Measurements from ENCODE around the gene ZNF736.
"Not testable (repeated sequence)": the region's sequence is repeated elsewhere in the genome, so short reads cannot be mapped to it uniquely, and the experiment has no call there.

Gene ZNF736

DNA sequence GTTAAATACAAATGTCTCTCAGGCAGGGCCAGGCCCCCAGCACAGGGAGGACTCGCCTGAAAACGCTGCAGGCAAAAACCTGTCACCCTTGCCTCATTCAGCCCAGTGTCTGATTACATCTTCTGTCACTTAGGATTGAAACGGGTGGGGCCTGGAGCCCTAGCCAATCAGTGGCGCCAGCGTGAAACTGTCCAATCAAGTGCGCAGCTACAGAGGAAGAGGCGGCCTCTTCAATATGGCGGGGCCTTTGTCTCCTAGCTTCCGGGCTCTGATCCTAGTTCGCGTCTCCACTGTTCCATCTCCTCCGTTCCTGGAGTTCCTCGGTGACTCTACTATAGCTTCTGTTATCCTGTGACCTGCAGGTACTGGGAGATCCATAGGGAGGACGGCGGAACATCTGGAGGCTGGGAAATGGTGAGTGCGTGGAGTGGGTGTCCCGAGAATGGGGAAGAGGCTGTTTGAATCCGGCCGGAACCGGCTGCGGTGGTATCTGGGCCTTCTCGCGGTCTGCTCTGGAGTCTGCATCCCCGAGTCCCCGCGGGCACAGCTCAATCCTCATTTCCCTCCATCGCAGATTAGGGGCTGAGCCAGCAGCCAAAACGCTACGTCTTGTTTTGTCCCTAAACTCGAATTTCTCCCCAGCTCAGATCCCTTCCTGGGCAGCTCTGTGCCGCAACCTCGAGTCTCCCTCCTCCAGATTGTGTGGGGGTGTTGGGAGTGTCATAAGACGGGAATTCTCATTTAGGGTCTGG, at the start of gene ZNF736:
Gene ZNF736, plus strand, starts transcription at position 222 of the 752 bp plus-strand sequence. Its CDS starts 190 bp downstream, at position 412.
- DNase-seq, result peak; percentile 94

- no peak for DNase-seq
These were observed 47.3 kb upstream of the ZNF736 start for GRCh38 chr7:64266341-64266919.

DNA sequence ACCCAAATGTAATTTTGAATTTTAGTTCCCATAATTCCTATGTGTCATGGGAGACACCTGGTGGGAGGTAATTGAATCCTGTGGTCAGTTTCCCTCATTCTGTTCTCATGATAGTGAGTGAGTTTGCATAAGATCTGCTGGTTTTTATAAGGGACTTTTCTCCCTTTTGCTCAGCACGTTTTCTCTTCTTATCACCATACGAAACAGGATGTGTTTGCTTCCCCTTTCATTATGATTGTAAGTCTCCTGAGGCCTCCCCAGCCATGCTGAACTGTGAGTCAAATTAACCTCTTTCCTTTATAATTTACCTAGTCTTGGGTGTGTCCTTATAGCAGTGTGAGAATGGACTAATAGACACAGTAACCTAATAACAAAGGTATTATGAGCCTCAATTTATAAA, 36.1 kb upstream of the ZNF736 start:
- no peak for DNase-seq

- no peak for DNase-seq
These were observed 18.9 kb upstream of the ZNF736 start for GRCh38 chr7:64294701-64295420.

DNA sequence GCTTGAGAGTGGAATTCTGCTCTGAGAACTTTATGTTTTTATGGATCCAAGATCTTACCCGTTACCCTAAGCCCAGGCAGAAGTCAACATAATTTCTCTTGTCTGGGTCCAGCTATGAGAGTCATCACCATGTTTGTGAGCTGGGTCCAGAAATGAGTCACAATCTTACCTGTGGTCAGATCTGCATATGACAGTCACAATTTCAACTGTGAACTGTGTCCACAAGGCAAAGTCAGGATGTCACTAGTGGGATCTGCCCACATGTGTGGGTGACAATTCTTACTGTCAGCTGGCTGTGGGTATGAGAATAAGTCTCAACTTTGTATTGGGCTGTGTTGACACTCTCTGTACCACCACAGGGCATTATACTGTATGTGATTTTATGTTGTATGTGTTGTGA, 16.3 kb upstream of the ZNF736 start:
- not testable (repeated sequence) for DNase-seq

GRCh38 chr7:64300641-64301405, 12.9 kb upstream of the ZNF736 start:
- DNase-seq, result no peak

- DNase-seq, result peak; percentile 93
These were observed 6.3 kb upstream of the ZNF736 start for GRCh38 chr7:64307254-64308015.

DNA sequence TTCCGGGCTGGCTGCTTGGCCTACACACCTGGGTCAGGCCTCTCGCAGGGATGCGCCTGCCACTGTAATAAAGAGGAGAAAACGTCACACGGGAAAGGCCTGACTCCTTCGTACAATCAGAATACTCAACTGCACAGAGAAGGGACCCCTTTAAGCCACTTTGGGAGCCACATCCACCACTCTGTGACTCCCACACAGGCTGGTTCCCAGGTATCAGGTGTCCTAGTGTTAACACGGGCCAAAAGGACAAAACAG, 5.8 kb upstream of the ZNF736 start:
- DNase-seq, result no peak

DNA sequence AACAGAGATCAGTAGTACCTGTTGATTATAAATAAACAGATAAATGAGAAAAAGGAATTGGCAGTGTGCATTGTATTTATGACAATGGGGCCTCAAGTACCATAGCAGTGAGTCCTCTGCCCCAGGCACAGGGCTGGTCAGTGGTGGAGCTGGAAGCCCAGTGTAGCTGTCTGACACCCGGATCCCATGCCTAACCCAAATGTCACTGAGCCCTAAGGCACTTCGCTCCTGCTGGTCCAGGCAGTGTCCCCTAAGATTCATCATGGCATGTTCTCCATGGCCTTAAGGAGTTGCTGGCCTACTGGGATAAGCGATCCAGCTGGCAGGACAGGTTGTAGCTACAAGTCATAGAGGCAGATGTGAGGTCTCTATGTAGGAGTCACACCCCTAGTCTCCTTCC, 3.3 kb upstream of the ZNF736 start:
- DNase-seq, result no peak

DNA sequence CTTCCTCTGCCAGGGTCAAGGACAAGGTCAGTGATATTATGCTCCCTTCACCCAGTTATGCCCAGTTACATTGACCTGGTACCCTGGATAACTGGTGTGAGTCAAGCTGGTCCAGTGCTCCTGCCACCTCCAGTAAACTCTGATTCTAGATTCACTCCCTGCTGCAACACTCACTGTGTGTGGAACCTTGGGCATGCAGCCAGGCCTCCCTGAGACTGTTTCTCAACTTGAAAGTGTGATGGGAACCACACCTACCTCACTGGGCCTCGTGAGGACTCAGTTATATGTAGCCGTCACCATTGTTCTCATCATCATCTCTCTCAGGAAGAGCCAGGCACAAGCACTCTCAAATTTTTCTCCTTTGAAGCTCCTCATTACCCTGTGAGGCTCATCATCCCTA, 935 bp upstream of the ZNF736 start:
- DNase-seq, result no peak

GRCh38 chr7:64314566-64314965, 805 bp downstream of the ZNF736 start:
- DNase-seq, result no peak

GRCh38 chr7:64316031-64316742, 2.4 kb downstream of the ZNF736 start:
- not testable (repeated sequence) for DNase-seq

- no peak for DNase-seq
These were observed 7.1 kb downstream of the ZNF736 start for GRCh38 chr7:64320547-64321513.

DNA sequence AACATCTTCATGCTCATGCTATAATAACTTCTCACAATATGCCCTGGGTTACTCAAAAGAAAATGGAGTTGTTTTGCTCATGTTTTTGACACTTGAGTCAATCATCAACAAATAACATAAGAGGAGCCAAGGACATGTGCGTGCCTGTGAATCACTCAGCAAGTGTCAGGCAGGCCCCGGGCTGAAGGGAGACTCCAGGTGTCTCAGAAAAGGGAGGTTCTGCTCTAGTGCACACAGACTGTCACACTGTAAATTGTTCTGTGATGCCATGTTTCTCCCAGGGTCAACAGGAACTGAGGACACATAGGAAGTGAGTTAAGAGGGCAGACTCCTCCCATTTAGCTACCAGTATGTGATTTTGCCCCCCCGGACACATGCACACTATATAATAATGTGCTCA, 10.4 kb downstream of the ZNF736 start:
- DNase-seq, result not testable (repeated sequence)

DNA sequence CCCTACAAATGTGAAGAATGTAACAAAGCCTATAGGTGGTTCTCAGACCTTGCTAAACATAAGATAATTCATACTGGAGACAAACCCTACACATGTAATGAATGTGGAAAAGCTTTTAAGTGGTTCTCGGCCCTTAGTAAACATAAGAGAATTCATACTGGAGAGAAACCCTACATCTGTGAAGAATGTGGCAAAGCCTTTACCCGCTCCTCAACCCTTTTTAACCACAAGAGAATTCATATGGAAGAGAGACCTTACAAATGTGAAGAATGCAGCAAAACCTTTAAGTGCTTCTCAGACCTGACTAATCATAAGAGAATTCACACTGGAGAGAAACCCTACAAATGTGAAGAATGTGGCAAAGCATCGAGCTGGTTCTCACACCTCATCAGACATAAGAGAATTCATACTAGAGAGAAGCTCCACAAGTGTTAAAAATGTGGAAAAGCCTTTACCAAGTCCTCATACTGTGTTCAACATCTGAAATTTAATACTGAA, 35.0 kb downstream of the ZNF736 start:
- not testable (repeated sequence) for DNase-seq

- no peak for DNase-seq
These were observed 45.8 kb downstream of the ZNF736 start for GRCh38 chr7:64359543-64359942.

DNA sequence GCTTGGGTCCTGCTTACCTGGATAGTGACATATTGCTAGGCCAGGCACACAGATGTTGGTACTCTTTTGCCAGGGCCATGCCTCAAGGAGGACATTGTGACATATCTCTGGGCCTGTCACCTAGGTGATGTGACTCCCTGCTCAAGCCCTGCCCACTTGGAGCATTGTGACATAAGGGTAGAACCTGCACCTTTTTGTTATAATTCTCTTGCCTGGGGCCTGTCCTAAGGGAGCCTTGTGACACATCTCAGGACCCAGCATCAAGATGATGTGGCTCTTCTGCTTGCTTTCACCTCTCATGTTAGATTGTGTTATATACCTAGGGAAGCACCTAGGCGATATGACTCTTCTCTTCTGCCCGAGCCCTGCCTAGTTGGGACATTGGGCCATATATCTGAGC, 57.4 kb downstream of the ZNF736 start:
- no peak for DNase-seq

DNA sequence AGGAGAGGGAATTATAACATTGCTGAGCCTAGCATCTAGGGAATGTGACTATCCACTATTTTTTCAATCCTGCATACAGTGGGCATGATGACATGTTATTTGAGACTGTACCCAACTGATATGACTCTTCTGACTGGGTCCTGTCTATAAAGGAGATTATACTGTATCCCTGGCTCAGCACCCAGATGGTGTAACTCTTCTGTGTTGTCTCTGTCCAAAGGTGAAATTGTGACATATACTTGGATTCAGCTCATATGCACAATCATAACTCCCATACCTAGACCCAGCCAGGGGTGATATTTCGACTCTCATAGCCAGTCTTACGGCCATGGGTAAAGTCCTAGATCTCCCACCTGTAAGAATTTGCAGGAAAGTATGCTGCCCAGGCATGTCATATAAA, 59.3 kb downstream of the ZNF736 start:
- no peak for DNase-seq

DNA sequence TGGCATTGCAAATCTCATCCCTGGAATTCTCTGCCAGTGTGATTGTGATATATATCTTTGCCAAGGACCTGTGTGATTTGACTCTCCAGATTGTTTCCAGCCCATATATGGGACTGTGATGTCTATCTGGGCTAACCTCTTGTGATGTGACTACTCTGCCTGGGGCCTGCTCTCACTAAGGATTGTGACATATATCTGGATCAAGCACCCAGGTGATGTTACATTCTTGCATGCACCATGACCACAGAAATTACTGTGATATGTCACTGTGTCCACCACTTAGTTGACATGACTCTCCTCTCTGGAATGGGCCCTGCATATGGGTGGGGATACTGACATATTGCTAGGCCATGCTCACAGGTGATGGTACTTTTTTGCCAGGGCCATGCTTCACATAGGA, 86.6 kb downstream of the ZNF736 start:
- no peak for DNase-seq

All from right hindlimb (tissue), 1 donor.